Stimulated activated naive B cell treated with anti-CD40 and anti-IgM and Interleukin-4, amounts not matched to agents 10 μg/mL and 1 μg/mL and 100 μg/mL, for 72 hours (primary cell): ENCODE data around the gene C2orf78.
"Not testable (repeated sequence)": the region's sequence is repeated elsewhere in the genome, so short reads cannot be mapped to it uniquely, and the experiment has no call there.

Experiments
- ATAC-seq, 2 donors: fragments of 150-1000 bp; cut with Tn5 transposase; replicated peaks; 2 replicates each; pipeline ENCODE4 v1.10.0; 2021; ENCODE audit warnings: moderate library complexity in 1 of 2
- DNase-seq: peaks from one replicate; pipeline ENCODE4 v3.0.0; 2021
- H3K27ac Mint-ChIP-seq: one replicate; pipeline ENCODE4 v1.8.0; 2022; ENCODE audit warnings: mild to moderate bottlenecking, mixed read lengths
- H3K27me3 Mint-ChIP-seq, 2 donors: one replicate each; pipeline ENCODE4 v1.8.0; 2022; ENCODE audit warnings: mixed read lengths in 2 of 2
- H3K36me3 Mint-ChIP-seq, 2 donors: one replicate each; pipeline ENCODE4 v1.8.0; 2022; ENCODE audit warnings: mixed read lengths in 2 of 2, mild to moderate bottlenecking in 1 of 2
- H3K4me1 Mint-ChIP-seq, 2 donors: one replicate each; pipeline ENCODE4 v1.8.0; 2022; ENCODE audit warnings: mixed read lengths in 2 of 2, mild to moderate bottlenecking in 1 of 2
- H3K4me3 Mint-ChIP-seq, 2 donors: one replicate each; pipeline ENCODE4 v1.8.0; 2022; ENCODE audit warnings: mild to moderate bottlenecking in 2 of 2, mixed read lengths in 2 of 2, moderate library complexity in 1 of 2
- H3K9me3 Mint-ChIP-seq, 2 donors: one replicate each; pipeline ENCODE4 v1.8.0; 2022; ENCODE audit warnings: mixed read lengths in 2 of 2, mild to moderate bottlenecking in 1 of 2

Gene C2orf78, protein sequence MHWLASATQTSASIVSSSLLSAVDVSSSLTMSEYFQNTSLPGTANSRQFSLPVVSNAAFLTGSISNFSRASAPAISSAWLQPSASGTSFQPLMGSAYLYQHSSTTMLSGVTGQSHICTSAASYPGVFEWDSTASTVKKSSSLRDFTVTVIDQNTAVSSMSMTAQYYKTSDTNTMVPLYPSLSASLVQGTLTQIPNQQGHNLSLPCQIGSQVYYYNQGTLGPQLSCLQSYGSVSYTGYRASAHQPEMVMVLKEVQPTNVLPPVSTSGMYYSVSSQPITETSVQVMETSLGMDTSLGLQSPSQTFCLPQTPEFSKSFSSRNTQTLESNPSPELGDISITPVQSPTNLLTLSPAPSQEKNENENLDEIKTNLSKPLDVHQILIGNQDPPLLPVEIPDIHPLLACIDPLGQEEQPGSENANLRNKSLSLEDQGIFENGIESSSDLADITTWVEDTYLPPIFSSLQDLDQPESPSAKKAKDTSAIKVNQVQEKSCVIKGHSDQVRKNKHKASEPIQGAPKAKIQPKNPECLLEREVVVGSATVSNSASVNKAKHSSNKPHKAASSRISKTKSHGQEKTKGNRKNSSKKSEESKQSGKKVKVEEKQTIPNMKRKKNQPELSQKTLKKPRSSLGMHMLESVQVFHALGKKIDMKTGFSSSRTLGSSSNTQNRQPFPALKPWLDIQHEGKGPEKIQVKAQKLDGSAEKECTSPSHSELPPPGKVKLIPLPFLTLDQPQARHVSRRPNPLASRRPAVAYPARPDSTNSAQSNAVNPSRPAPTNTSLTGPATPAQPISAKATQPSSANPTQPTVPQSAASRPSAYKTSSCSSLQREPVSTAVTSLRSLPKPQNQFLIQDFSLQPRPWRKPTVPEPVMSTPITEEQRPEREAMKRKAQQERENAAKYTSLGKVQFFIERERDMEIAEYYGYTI

DNA sequence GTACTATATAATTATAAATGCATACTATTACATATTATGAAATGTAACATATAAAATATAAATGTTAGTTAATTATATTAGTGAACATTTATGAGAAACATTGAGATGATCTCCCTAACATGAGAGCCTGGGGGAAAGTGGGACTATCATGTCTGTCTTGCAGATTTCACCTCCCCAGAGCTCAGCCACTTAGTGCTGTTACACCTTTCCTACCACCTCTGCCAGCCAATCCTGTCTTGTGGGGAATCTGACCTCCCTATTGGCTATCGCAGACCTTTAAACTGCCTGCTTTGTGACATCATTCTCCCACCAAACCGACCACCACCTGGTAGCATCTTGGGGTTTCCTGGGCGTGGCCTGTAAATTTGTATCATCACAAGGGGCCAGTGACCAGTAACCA, at the start of gene C2orf78:
Gene C2orf78 (plus strand): TSS at position 301 of the 400 bp plus-strand sequence. CDS start 127 bp downstream, outside the sequence.
- H3K4me3 Mint-ChIP-seq, H3K9me3 Mint-ChIP-seq, ATAC-seq, DNase-seq, H3K4me1 Mint-ChIP-seq, H3K36me3 Mint-ChIP-seq, H3K27ac Mint-ChIP-seq: not testable (repeated sequence)
- peaks cover 10 to 12% of the 10 kb centered on the region in 2 donors for H3K27me3 Mint-ChIP-seq

DNA sequence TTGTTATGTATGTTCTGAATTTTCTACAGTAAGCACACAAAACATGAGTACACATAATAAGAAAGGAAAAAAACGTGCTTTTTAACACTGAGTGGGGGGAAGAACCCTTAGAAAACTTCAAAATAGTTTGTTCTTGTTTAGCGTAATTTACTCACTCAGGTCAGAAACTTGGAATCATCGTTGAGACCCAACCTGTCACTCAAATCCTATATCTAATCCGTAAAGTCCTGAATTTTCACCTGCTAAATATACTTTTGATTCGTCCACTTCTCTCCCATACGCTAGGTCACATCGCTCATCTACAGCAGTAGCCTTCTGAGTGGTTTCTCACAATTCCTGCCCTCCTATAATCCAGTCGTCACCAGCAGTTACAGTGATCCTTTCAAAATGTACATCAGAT, 47.6 kb upstream of the C2orf78 start:
- peak overlapping the region; percentile 78 for H3K27ac Mint-ChIP-seq
- DNase-seq: no peak
- peaks cover 37 to 38% of the 10 kb centered on the region in 2 donors for H3K36me3 Mint-ChIP-seq

DNA sequence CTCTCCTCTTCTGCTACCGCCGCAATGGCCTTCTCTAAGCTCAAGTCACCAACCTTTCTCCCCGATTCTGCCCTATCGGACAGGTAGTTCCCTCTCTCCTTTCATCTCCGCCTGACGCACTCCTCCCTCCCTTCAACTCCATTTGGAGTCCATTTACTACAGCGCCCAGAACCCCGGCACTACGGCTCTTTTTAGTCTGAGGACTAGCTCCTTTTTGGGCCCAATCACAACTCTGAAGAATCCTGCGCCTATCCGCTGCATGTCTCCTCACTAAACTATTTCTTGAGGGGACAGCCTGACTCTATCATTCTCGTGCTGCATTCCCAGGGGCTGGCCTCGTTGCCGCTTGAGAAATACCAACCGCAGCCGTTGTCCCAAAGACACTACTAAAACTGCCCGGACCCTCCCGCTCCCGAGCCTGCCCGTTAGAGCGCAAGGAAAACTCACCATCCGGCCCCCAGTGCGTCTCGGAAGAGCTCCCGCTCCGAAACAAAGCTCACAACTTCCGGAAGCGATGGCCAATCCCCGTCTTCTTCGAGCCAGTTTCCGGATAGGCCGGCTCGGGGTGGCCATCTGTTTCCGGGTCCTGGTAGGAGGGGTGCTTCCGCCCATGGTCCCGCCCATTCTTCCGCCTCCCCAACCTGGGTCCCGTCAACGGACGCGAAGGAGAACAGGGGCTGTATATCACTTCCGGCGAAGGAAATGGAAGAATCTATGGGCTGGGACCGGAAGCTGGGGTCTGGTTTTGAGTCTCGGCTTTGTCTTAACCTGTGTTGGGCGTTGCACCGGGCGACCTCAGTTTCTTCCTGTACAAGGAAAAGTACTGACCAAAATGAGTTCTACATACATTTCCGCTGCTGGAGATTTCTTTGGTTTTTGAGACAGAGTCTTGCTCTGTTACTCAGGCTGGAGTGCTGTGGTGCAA, 46.9 kb upstream of the C2orf78 start, which contains the start of gene TPRKB:
Gene TPRKB (minus strand): TSS at position 491 of the 925 bp plus-strand sequence. CDS start 2,776 bp downstream, outside the sequence.
- H3K4me3 Mint-ChIP-seq: peak within 1 kb of the TSS; percentile 87 to 89
- peaks cover 10 to 15% of the 10 kb centered on the region in 2 donors for H3K4me1 Mint-ChIP-seq
- DNase-seq (peak; percentile 97), ATAC-seq (peak; percentile 98 to 99)
- peaks cover 5 to 6% of the 10 kb centered on the region in 2 donors for H3K9me3 Mint-ChIP-seq
- peaks cover 40 to 41% of the 10 kb centered on the region in 2 donors for H3K36me3 Mint-ChIP-seq
- H3K27ac Mint-ChIP-seq: peak within 1 kb of the TSS; percentile 78
- no peaks in the 10 kb centered on the region for H3K27me3 Mint-ChIP-seq

More for the DNA sequence above, 47.6 kb upstream of the C2orf78 start:
- no peak for ATAC-seq
- no peaks in the 10 kb centered on the region for H3K27me3 Mint-ChIP-seq
- H3K9me3 Mint-ChIP-seq: peaks cover 5% of the 10 kb centered on the region in 2 donors
- H3K4me1 Mint-ChIP-seq: peaks cover 10 to 15% of the 10 kb centered on the region in 2 donors
- peak overlapping the region; percentile 87 to 89 for H3K4me3 Mint-ChIP-seq

DNA sequence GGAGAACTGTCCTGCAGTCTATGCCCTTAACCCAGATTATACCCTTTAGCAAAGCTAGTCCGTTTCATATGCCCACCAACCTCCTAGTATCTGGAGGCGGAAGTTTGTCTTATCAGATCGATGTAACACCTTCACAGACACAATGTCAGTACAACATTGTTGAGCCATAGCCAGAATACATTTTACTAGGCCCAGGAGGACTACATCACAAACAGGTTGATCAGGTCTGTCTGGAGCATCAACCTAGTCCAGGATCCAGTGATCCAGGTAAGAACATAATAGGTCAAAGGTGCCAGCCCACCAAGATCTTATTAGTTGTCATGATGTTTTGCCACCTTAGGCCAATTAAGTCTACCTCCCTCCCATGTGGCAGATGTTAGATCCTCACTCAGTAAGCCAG, 44.9 kb upstream of the C2orf78 start:
- ATAC-seq (no peak), DNase-seq (no peak)
- Mint-ChIP-seq H3K36me3 (peaks cover 40 to 44% of the 10 kb centered on the region in 2 donors), H3K4me3 (no peak overlapping the region), H3K27ac (no peak overlapping the region), H3K9me3 (peaks cover 5 to 6% of the 10 kb centered on the region in 2 donors), H3K27me3 (no peaks in the 10 kb centered on the region), H3K4me1 (peaks cover 10 to 15% of the 10 kb centered on the region in 2 donors)

DNA sequence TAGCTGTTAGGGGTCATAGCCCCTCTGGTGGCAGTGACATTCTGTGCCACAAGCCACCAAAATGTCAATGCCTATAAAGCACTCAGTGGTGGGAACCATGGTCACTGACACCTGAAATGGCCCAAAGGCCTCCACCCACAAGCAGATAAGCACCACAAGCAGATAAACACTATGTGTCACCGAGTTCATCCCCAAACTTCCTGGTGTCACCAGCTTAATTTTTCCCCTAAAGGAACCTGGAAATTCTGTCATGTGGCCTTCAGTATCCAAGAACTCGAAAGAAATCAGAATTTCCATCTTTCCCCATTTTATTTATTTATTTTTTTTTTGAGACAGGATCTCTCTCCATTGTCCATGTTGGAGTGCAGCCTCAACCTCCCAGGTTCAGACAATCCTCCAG, 43.2 kb upstream of the C2orf78 start:
- H3K4me3 Mint-ChIP-seq: no peak overlapping the region
- H3K27me3 Mint-ChIP-seq: no peaks in the 10 kb centered on the region
- ATAC-seq (no peak), DNase-seq (no peak)
- H3K36me3 Mint-ChIP-seq: peaks cover 46 to 54% of the 10 kb centered on the region in 2 donors
- no peak overlapping the region for H3K27ac Mint-ChIP-seq
- H3K9me3 Mint-ChIP-seq: peaks cover 5 to 6% of the 10 kb centered on the region in 2 donors
- H3K4me1 Mint-ChIP-seq: peaks cover 10 to 15% of the 10 kb centered on the region in 2 donors

DNA sequence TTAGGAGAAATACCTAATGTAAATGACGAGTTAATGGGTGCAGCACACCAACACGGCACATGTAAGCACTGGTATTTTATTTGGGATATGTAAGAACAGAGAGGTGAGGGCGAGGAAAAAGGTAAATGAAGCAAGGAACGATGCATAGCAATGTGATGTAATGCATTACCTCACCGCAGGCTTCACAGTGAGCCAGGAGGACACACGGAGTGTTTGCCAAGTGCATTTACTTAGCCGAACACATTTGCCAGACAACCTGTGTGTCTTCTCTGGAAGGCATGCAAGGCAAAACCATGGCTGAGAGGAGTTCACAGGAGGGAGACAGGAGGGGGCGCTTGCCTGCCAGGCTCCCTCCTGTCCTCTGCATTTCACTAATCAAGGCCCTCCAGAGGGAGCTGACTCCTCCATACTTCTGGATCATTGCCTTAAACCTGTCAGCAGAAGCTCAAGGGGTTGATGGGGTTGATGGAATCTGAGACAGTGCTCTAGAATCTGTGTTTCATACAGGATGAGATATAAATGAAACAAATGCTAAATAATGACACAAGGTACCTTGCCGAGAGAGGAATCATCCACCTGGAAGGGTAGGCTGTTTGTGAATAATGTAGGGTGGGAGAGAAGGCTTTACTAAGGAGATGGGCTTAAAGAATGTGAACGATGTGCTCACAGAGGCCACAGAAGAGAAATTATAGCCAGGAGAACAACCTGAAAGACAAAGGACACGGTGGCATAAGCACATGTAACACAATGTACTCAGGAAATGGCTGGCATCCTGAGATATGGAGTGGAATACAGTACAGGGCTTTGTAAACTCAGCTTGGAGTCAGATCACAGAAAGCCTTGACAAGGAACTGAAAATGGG, 37.7 kb upstream of the C2orf78 start:
- Mint-ChIP-seq H3K4me3 (no peak overlapping the region), H3K36me3 (peaks cover 50 to 72% of the 10 kb centered on the region in 2 donors), H3K9me3 (peaks cover 0 to 4% of the 10 kb centered on the region in 2 donors), H3K27ac (no peak overlapping the region), H3K27me3 (no peaks in the 10 kb centered on the region), H3K4me1 (no peaks in the 10 kb centered on the region)
- ATAC-seq (no peak), DNase-seq (no peak)

DNA sequence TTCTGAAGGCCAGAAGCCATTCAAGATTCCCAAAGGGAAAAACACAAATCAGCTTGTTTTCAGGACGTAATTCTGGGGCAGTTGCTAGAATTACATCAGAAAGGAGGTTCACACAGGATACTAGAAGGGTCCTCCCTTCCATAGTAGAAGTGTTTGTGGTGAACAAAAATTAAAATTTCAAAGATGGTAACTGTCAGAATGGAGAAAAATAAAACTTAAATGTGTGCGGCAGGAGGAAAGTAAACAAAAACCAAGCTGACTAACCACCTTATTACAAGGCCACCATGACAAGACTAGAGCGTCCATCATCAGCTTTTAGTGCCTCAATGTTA, 37.1 kb upstream of the C2orf78 start:
- ATAC-seq: no peak
- H3K27ac Mint-ChIP-seq: no peak overlapping the region

DNA sequence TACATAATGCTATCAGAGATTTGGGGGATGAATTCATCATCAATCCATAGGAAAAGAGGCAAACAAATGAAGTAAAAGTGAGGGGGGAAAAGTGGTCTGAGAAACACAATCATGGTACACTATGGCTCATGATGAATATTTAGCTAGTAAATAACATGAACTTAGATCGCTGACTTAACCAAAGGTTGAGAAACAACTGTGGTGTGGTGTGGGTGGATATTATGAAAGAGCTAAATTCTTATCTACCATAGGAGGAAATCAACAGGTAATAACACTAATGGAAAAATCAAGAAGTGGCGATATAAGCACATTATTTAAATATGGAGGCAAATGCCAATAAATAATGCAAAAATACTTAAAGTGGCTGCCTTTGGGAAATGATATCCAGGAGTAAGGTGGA, 34.7 kb upstream of the C2orf78 start:
- Mint-ChIP-seq H3K36me3 (peaks cover 44 to 73% of the 10 kb centered on the region in 2 donors), H3K4me1 (no peaks in the 10 kb centered on the region), H3K4me3 (no peak overlapping the region), H3K27me3 (no peaks in the 10 kb centered on the region), H3K27ac (no peak overlapping the region), H3K9me3 (peaks cover 2 to 5% of the 10 kb centered on the region in 2 donors)
- ATAC-seq (no peak), DNase-seq (no peak)

More for the DNA sequence above, 37.1 kb upstream of the C2orf78 start:
- DNase-seq: no peak
- H3K9me3 Mint-ChIP-seq: peaks cover 0 to 3% of the 10 kb centered on the region in 2 donors
- no peaks in the 10 kb centered on the region for H3K27me3 Mint-ChIP-seq
- no peak overlapping the region for H3K4me3 Mint-ChIP-seq
- peaks cover 45 to 68% of the 10 kb centered on the region in 2 donors for H3K36me3 Mint-ChIP-seq
- H3K4me1 Mint-ChIP-seq: no peaks in the 10 kb centered on the region

DNA sequence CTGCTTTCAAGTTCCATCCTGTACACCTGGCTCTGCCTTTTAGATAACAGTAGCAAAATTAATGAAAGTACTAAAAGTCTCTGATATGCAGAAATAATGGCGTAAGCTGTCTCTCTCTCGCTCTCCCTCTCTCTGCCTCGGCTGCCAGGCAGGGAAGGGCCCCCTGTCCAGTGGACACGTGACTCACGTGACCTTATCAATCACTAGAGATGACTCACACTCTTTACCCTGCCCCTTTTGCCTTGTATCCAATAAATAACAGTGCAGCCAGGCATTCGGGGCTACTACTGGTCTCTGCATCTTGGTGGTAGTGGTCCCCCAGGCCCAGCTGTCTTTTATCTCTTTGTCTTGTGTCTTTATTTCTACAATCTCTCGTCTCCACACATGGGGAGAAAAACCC, 29.7 kb upstream of the C2orf78 start:
- not testable (repeated sequence) for DNase-seq, H3K27ac Mint-ChIP-seq

DNA sequence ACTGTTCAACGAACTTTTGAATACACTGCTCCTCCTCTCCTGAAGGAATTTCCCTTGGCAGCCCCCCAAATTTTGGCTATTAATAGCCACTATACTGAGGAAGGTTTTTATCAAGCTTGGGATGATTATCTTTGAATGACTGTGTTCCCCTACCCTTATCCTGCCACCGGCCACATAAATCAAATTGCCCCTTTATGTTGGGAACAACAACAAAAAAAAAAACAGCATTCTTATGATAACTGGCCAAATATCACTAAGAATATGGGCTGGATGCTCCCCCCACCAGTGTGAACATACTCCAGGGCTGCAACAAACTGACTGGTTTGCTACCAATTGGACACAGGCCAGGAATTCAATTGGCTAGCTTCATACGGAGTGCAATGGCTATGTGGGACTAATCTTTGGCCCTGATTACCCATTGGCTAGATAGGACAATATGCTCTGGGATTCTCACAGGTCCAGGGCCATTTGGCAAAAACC, 24.7 kb upstream of the C2orf78 start:
- no peak overlapping the region for H3K4me3 Mint-ChIP-seq
- no peaks in the 10 kb centered on the region for H3K27me3 Mint-ChIP-seq
- H3K36me3 Mint-ChIP-seq: peaks cover 20 to 33% of the 10 kb centered on the region in 2 donors
- no peak overlapping the region for H3K27ac Mint-ChIP-seq
- ATAC-seq (no peak), DNase-seq (no peak)
- no peaks in the 10 kb centered on the region for H3K4me1 Mint-ChIP-seq
- peaks cover 3 to 4% of the 10 kb centered on the region in 2 donors for H3K9me3 Mint-ChIP-seq

More for the DNA sequence above, 29.7 kb upstream of the C2orf78 start:
- not testable (repeated sequence) for H3K9me3 Mint-ChIP-seq, H3K4me3 Mint-ChIP-seq, H3K27me3 Mint-ChIP-seq, H3K4me1 Mint-ChIP-seq, ATAC-seq
- peaks cover 20 to 49% of the 10 kb centered on the region in 2 donors for H3K36me3 Mint-ChIP-seq

DNA sequence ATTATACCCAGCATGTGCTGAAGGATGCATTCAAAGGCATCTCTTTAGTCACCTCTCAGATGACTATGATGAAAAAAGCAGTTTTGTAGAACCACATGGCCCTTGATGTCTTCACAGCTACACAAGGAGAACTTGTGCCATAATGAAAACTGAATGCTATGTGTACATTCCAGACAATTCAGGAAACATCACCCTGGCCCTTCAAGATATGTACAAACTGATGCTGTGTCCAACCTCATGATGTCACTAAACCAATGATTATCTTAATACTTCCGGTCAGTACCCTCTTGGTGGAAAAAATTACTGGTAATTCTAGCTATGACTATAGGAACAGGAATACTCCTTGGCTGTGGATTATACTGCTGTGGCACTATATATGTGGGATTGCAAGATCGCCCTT, 24.1 kb upstream of the C2orf78 start:
- ATAC-seq: no peak
- H3K36me3 Mint-ChIP-seq: peaks cover 15 to 29% of the 10 kb centered on the region in 2 donors
- no peak for DNase-seq
- no peak overlapping the region for H3K4me3 Mint-ChIP-seq
- H3K4me1 Mint-ChIP-seq: no peaks in the 10 kb centered on the region
- no peak overlapping the region for H3K27ac Mint-ChIP-seq
- no peaks in the 10 kb centered on the region for H3K9me3 Mint-ChIP-seq
- H3K27me3 Mint-ChIP-seq: no peaks in the 10 kb centered on the region

DNA sequence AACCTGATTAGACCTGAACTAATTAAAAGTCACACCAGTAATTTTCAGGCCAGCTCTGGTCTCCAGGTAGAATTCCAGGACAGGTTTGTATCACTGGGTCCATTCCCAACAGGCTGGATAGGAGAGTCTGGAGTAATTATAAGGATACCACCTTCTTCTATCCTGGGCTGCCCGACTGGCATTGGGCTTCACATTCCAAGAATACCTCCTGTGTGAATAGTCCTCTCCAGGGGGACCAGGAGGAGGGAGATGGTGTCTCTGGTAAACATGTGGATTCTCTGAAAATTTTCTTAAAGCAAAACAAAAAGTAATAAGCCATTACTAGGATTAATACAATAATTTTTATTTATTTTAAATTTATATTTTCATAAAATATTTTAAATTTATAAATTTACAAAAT, 21.4 kb upstream of the C2orf78 start:
- DNase-seq: no peak
- ATAC-seq: no peak
- peaks cover 0 to 2% of the 10 kb centered on the region in 2 donors for H3K4me1 Mint-ChIP-seq
- H3K9me3 Mint-ChIP-seq: no peaks in the 10 kb centered on the region
- H3K4me3 Mint-ChIP-seq: no peak overlapping the region
- H3K27ac Mint-ChIP-seq: no peak overlapping the region
- H3K36me3 Mint-ChIP-seq: peaks cover 30 to 39% of the 10 kb centered on the region in 2 donors
- H3K27me3 Mint-ChIP-seq: no peaks in the 10 kb centered on the region

DNA sequence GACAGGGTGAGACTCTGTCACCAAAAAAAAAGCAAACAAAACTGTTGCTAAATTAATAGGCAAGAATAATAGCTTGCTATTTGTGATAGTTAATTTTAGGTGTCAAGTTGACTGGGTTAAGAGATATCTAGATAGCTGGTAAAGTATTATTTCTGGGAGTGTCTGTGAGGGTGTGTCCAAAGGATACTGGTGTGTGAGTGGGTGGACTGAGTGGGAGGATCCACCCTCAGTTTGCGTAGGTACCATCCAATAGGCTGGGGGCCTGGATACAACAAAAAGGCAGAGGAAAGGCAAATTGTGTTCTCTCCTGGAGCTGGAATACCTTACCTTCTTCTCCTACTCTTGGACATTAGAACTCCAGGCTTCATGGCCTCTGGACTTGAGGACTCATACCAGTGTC, 19.0 kb upstream of the C2orf78 start:
- H3K27me3 Mint-ChIP-seq: no peaks in the 10 kb centered on the region
- H3K4me1 Mint-ChIP-seq: peaks cover 7 to 10% of the 10 kb centered on the region in 2 donors
- H3K4me3 Mint-ChIP-seq: no peak overlapping the region
- peaks cover 35 to 39% of the 10 kb centered on the region in 2 donors for H3K36me3 Mint-ChIP-seq
- no peaks in the 10 kb centered on the region for H3K9me3 Mint-ChIP-seq
- no peak for ATAC-seq
- no peak overlapping the region for H3K27ac Mint-ChIP-seq
- no peak for DNase-seq
